Naive thymus-derived CD4-positive, alpha-beta T cell (primary cell): Measurements from ENCODE around the gene RPGRIP1L. TPM values are rescaled to one million over a fixed set of nuclear protein-coding genes. Genes with fewer than 3 reads are reported as not detected.

Experiments used
- ATAC-seq: fragments of 150-1000 bp; cut with Tn5 transposase; 2 replicates; pipeline ENCODE4 v1.10.0; 2021; ENCODE audit warnings: mild to moderate bottlenecking, moderate library complexity
- CTCF ChIA-PET: fragments of 350-600 bp; sonication (Branson Sonifier 250); formaldehyde crosslinking; loops from one replicate; lab custom pipeline; 2021; ENCODE audit warnings: antibody characterized with exemption; lab: Charles Lee
- POLR2A ChIA-PET: fragments of 350-600 bp; sonication (Branson Sonifier 250); formaldehyde crosslinking; loops from one replicate; lab custom pipeline; 2021; ENCODE audit warnings: antibody characterized with exemption, inconsistent platforms; lab: Charles Lee
- DNase-seq, 9 donors: peaks; one replicate each; pipeline versions ENCODE4 v3.0.0 to v3.0.0-alpha.2; 2020 to 2022; ENCODE audit warnings: mixed read lengths in 1 of 9
- H3K27ac ChIP-seq: one replicate; pipeline ENCODE4 v1.7.0; 2013; ENCODE audit warnings: mild to moderate bottlenecking, low read depth, low read length, moderate library complexity
- H3K27me3 ChIP-seq, 2 donors: one replicate each; pipeline ENCODE4 v1.7.0; 2013; ENCODE audit warnings: low read length in 2 of 2, mild to moderate bottlenecking in 2 of 2, moderate library complexity in 2 of 2; ENCODE audit not compliant: control insufficient read depth in 2 of 2, insufficient read depth in 2 of 2
- H3K36me3 ChIP-seq, 3 experiments: 1 replicate in 2 of 3; 2 replicates in 1 of 3; pipeline ENCODE4 v1.7.0; 2013; ENCODE audit warnings: low read length in 3 of 3, mild to moderate bottlenecking in 3 of 3, moderate library complexity in 1 of 3; ENCODE audit not compliant: insufficient read depth in 3 of 3, control insufficient read depth in 2 of 3
- H3K4me1 ChIP-seq, 2 donors: one replicate each; pipeline ENCODE4 v1.7.0; 2013; ENCODE audit warnings: low read length in 2 of 2, mild to moderate bottlenecking in 2 of 2, moderate library complexity in 1 of 2; ENCODE audit not compliant: control insufficient read depth in 2 of 2, insufficient read depth in 2 of 2
- H3K4me3 ChIP-seq: 2 replicates; pipeline ENCODE4 v1.7.0; 2013; ENCODE audit warnings: mild to moderate bottlenecking, low read length
- H3K9me3 ChIP-seq, 3 experiments: 1 replicate in 2 of 3; 2 replicates in 1 of 3; pipeline ENCODE4 v1.7.0; 2013; ENCODE audit warnings: low read length in 3 of 3; ENCODE audit not compliant: control insufficient read depth in 2 of 3
- H3K27ac Mint-ChIP-seq, 9 donors: one replicate each; pipeline ENCODE4 v1.8.0; 2020 to 2022; ENCODE audit warnings: mixed read lengths in 9 of 9, mild to moderate bottlenecking in 8 of 9, moderate library complexity in 5 of 9, inconsistent platforms in 2 of 9
- H3K27me3 Mint-ChIP-seq, 5 donors: one replicate each; pipeline ENCODE4 v1.8.0; 2021 to 2022; ENCODE audit warnings: mixed read lengths in 5 of 5, mild to moderate bottlenecking in 1 of 5
- H3K36me3 Mint-ChIP-seq, 5 donors: one replicate each; pipeline ENCODE4 v1.8.0; 2020 to 2022; ENCODE audit warnings: mixed read lengths in 5 of 5, mild to moderate bottlenecking in 3 of 5, inconsistent platforms in 1 of 5
- H3K4me1 Mint-ChIP-seq, 7 donors: one replicate each; pipeline ENCODE4 v1.8.0; 2020 to 2022; ENCODE audit warnings: mixed read lengths in 7 of 7, mild to moderate bottlenecking in 3 of 7, inconsistent platforms in 1 of 7
- H3K4me3 Mint-ChIP-seq, 10 donors: one replicate each; pipeline ENCODE4 v1.8.0; 2020 to 2022; ENCODE audit warnings: mild to moderate bottlenecking in 10 of 10, mixed read lengths in 10 of 10, moderate library complexity in 6 of 10, inconsistent platforms in 2 of 10
- H3K9me3 Mint-ChIP-seq, 11 donors: one replicate each; pipeline ENCODE4 v1.8.0; 2020 to 2022; ENCODE audit warnings: mixed read lengths in 11 of 11, mild to moderate bottlenecking in 4 of 11, inconsistent platforms in 1 of 11, moderate library complexity in 1 of 11
- intact Hi-C, 2 donors: fragments of 100-400 bp; cut with micrococcal nuclease; formaldehyde crosslinking; loops; one replicate each; pipeline ENCODE4 v1.15.1; 2023
- polyA plus RNA-seq, 2 donors: library from polyadenylated mRNA; unstranded; fragments of 300-500 nt; fragmentation: Illumina TruSeq; gene quantifications; one replicate each; pipeline ENCODE4 v1.2.3, GENCODE V29; 2021
- total RNA-seq, 6 experiments: library from RNA in 5 of 6; stranded (reverse) in 5 of 6; gene quantifications; 1 replicate in 5 of 6; 2 replicates in 1 of 6; pipeline ENCODE4 v1.2.3 and lab custom pipeline; 2021 to 2026

Gene RPGRIP1L
- total and polyA plus RNA-seq, 7 experiments from 2014 or later: 1.8 to 6.1 (median 3.4) TPM

GRCh38 chr16:53734908-53735307 lies 31.2 kb upstream of the RPGRIP1L start:
- Mint-ChIP-seq H3K4me1 (peaks cover 0 to 54% (median 41%) of the 10 kb centered on the region in 7 donors), H3K4me3 (no peak overlapping the region), H3K9me3 (peaks cover 0 to 3% (median 0%) of the 10 kb centered on the region in 11 donors), H3K27ac (peak overlapping the region in 1 of 9 donors; percentile 37), H3K27me3 (no peaks in the 10 kb centered on the region), H3K36me3 (peaks cover 0 to 17% (median under 1%) of the 10 kb centered on the region in 5 donors)
- Histone ChIP-seq H3K27me3 (no peaks in the 10 kb centered on the region), H3K27ac (no peak overlapping the region), H3K4me3 (no peak overlapping the region), H3K9me3 (no peaks in the 10 kb centered on the region), H3K36me3 (no peaks in the 10 kb centered on the region), H3K4me1 (no peaks in the 10 kb centered on the region)
- ATAC-seq: no peak
- intact Hi-C loops: no loop called here
- ChIA-PET POLR2A (interaction anchor here (1.0 kb wide), 1 partner anchor 34 kb away, joined by 3 read pairs; no protein-coding TSS in a partner anchor), CTCF (no interaction called here)
- no peak for DNase-seq

- ATAC-seq (no peak), DNase-seq (no peak)
- H3K4me3 Mint-ChIP-seq: no peak overlapping the region
- POLR2A ChIA-PET: no interaction called here
- H3K4me3 ChIP-seq: no peak overlapping the region
- intact Hi-C loops: no loop called here
- CTCF ChIA-PET: no interaction called here
- H3K27me3 ChIP-seq: no peaks in the 10 kb centered on the region
- H3K27me3 Mint-ChIP-seq: no peaks in the 10 kb centered on the region
- H3K36me3 ChIP-seq: no peaks in the 10 kb centered on the region
- peaks cover 4 to 30% (median 4%) of the 10 kb centered on the region in 5 donors for H3K36me3 Mint-ChIP-seq
- peaks cover 0 to 61% (median 46%) of the 10 kb centered on the region in 7 donors for H3K4me1 Mint-ChIP-seq
- H3K9me3 ChIP-seq: no peaks in the 10 kb centered on the region
- H3K27ac Mint-ChIP-seq: no peak overlapping the region
- H3K4me1 ChIP-seq: no peaks in the 10 kb centered on the region
- H3K9me3 Mint-ChIP-seq: peaks cover 0 to 3% (median 0%) of the 10 kb centered on the region in 11 donors
- H3K27ac ChIP-seq: no peak overlapping the region
Observed at GRCh38 chr16:53732296-53732929, 28.8 kb upstream of the RPGRIP1L start.

- POLR2A ChIA-PET: interaction anchor here (1.0 kb wide), 1 partner anchor 8 kb away, joined by 3 read pairs; no protein-coding TSS in a partner anchor
- Mint-ChIP-seq H3K4me3 (no peak overlapping the region), H3K4me1 (peaks cover 0 to 63% (median 43%) of the 10 kb centered on the region in 7 donors), H3K27me3 (no peaks in the 10 kb centered on the region), H3K27ac (no peak overlapping the region), H3K9me3 (peaks cover 0 to 6% (median 0%) of the 10 kb centered on the region in 11 donors), H3K36me3 (peaks cover 4 to 38% (median 8%) of the 10 kb centered on the region in 5 donors)
- Histone ChIP-seq H3K27me3 (no peaks in the 10 kb centered on the region), H3K4me1 (no peaks in the 10 kb centered on the region), H3K4me3 (no peak overlapping the region), H3K27ac (no peak overlapping the region), H3K9me3 (no peaks in the 10 kb centered on the region), H3K36me3 (no peaks in the 10 kb centered on the region)
- ATAC-seq: no peak
- CTCF ChIA-PET: no interaction called here
- no peak for DNase-seq
- intact Hi-C loops: no loop called here
Observed at GRCh38 chr16:53730693-53731092, 27.0 kb upstream of the RPGRIP1L start.

GRCh38 chr16:53726625-53727024 lies 23.0 kb upstream of the RPGRIP1L start:
- Mint-ChIP-seq H3K9me3 (peaks cover 0 to 6% (median 0%) of the 10 kb centered on the region in 11 donors), H3K4me1 (peaks cover 0 to 70% (median 54%) of the 10 kb centered on the region in 7 donors), H3K36me3 (peaks cover 4 to 28% (median 26%) of the 10 kb centered on the region in 5 donors), H3K27me3 (no peaks in the 10 kb centered on the region), H3K27ac (no peak overlapping the region), H3K4me3 (no peak overlapping the region)
- POLR2A ChIA-PET: no interaction called here
- no peak for ATAC-seq
- no peak for DNase-seq
- Histone ChIP-seq H3K27ac (no peak overlapping the region), H3K27me3 (no peaks in the 10 kb centered on the region), H3K4me1 (no peaks in the 10 kb centered on the region), H3K9me3 (no peaks in the 10 kb centered on the region), H3K4me3 (no peak overlapping the region), H3K36me3 (no peaks in the 10 kb centered on the region)
- intact Hi-C loops: no loop called here
- CTCF ChIA-PET: no interaction called here

- H3K36me3 ChIP-seq: no peaks in the 10 kb centered on the region
- no peak for ATAC-seq
- Mint-ChIP-seq H3K27me3 (no peaks in the 10 kb centered on the region), H3K4me1 (peaks cover 3 to 62% (median 43%) of the 10 kb centered on the region in 7 donors), H3K27ac (no peak overlapping the region), H3K36me3 (peaks cover 0 to 23% (median 11%) of the 10 kb centered on the region in 5 donors), H3K9me3 (no peaks in the 10 kb centered on the region), H3K4me3 (peak overlapping the region in 1 of 10 donors; percentile 20)
- H3K4me1 ChIP-seq: no peaks in the 10 kb centered on the region
- no peak for DNase-seq
- H3K27me3 ChIP-seq: no peaks in the 10 kb centered on the region
- CTCF ChIA-PET: interaction anchor here (0.6 kb wide), 1 partner anchor 102 kb away, joined by 3 read pairs; no protein-coding TSS in a partner anchor
- no peaks in the 10 kb centered on the region for H3K9me3 ChIP-seq
- POLR2A ChIA-PET: no interaction called here
- H3K4me3 ChIP-seq: no peak overlapping the region
- H3K27ac ChIP-seq: no peak overlapping the region
- intact Hi-C loops: no loop called here
Observed at GRCh38 chr16:53721017-53721416, 17.4 kb upstream of the RPGRIP1L start.

GRCh38 chr16:53717577-53717976 lies 13.9 kb upstream of the RPGRIP1L start:
- no peak for DNase-seq
- Histone ChIP-seq H3K27me3 (no peaks in the 10 kb centered on the region), H3K4me3 (no peak overlapping the region), H3K9me3 (no peaks in the 10 kb centered on the region), H3K4me1 (no peaks in the 10 kb centered on the region), H3K36me3 (no peaks in the 10 kb centered on the region), H3K27ac (no peak overlapping the region)
- Mint-ChIP-seq H3K36me3 (peaks cover 0 to 26% (median 13%) of the 10 kb centered on the region in 5 donors), H3K27ac (no peak overlapping the region), H3K4me3 (no peak overlapping the region), H3K9me3 (no peaks in the 10 kb centered on the region), H3K4me1 (peaks cover 12 to 64% (median 50%) of the 10 kb centered on the region in 7 donors), H3K27me3 (no peaks in the 10 kb centered on the region)
- CTCF ChIA-PET: no interaction called here
- intact Hi-C loops: no loop called here
- ATAC-seq: no peak
- POLR2A ChIA-PET: no interaction called here

- Mint-ChIP-seq H3K27ac (no peak overlapping the region), H3K9me3 (no peaks in the 10 kb centered on the region), H3K27me3 (no peaks in the 10 kb centered on the region), H3K36me3 (peaks cover 0 to 29% (median 9%) of the 10 kb centered on the region in 5 donors), H3K4me1 (peaks cover 12 to 68% (median 48%) of the 10 kb centered on the region in 7 donors), H3K4me3 (no peak overlapping the region)
- ChIA-PET CTCF (no interaction called here), POLR2A (interaction anchor here (1.2 kb wide), 1 partner anchor 11 kb away, joined by 3 read pairs; the partner anchor contains the start of gene RPGRIP1L)
- Histone ChIP-seq H3K4me1 (no peaks in the 10 kb centered on the region), H3K36me3 (no peaks in the 10 kb centered on the region), H3K27ac (no peak overlapping the region), H3K4me3 (no peak overlapping the region), H3K9me3 (no peaks in the 10 kb centered on the region), H3K27me3 (no peaks in the 10 kb centered on the region)
- no peak for DNase-seq
- no peak for ATAC-seq
- intact Hi-C loops: no loop called here
Observed at GRCh38 chr16:53715023-53715384, 11.3 kb upstream of the RPGRIP1L start.
